ENCODE data around the gene FAM114A1.

GRCh38 chr4:38904090-38904666, 36.6 kb downstream of the FAM114A1 start:
- TF ChIP-seq CTCF (IDR thresholded peaks at IDR 0.05) (no peak), POLR2A (IDR thresholded peaks at IDR 0.05) (no peak)

Data from testis (tissue), 2 donors.